CD4-positive, alpha-beta T cell treated with Interleukin-6 for 4 hours (primary cell): ENCODE data around the gene ATRX.
"Not testable (repeated sequence)": the region's sequence is repeated elsewhere in the genome, so short reads cannot be mapped to it uniquely, and the experiment has no call there.

Experiments
- DNase-seq: peaks from one replicate; pipeline ENCODE4 v3.0.0-alpha.2; 2020; ENCODE audit warnings: mixed read lengths

The ATRX gene

DNA sequence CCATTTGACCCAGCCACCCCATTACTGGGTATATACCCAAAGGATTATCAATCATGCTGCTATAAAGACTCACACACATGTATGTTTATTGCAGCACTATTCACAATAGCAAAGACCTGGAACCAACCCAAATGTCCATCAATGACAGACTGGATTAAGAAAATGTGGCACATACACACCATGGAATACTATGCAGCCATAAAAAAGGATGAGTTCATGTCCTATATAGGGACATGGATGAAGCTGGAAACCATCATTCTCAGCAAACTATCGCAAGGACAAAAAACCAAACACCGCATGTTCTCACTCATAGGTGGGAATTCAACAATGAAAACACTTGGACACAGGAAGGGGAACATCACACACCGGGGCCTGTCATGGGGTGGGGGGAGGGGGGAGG is 59.9 kb downstream of the ATRX start:
- not testable (repeated sequence) for DNase-seq

DNA sequence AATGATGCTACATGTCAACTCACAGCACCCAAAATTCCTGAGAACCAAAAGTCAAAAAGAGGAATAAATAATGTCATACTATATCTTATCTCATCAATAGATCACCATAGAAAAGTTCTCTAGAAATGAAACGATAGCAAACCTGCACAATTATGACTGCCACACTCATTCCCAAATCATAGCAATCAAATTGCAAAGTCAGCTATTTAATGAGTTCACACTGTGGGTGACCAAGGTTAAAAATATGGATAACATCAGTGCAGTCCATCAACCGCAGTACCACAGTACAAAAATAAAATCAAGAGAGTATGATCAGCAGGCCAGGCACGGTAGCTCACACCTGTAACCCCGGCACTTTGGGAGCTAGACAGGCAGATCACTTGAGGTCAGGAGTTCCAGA is 62.3 kb downstream of the ATRX start:
- no peak for DNase-seq

DNA sequence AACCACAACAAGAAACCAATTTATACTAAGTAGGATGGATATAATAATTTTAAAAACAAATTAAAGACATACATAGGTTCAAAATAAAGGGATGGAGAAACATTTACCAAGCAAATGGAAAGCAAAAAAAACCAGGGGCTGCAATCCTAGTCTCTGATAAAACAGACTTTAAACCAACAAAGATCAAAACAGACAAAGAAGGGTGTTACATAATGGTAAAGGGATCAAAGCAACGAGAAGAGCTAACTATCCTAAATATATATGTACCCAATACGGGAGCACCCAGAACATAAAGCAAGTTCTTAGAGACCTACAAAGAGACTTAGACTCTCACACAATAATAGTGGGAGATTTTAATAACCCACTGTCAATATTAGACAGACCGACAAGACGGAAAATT is 66.6 kb downstream of the ATRX start:
- no peak for DNase-seq

DNA sequence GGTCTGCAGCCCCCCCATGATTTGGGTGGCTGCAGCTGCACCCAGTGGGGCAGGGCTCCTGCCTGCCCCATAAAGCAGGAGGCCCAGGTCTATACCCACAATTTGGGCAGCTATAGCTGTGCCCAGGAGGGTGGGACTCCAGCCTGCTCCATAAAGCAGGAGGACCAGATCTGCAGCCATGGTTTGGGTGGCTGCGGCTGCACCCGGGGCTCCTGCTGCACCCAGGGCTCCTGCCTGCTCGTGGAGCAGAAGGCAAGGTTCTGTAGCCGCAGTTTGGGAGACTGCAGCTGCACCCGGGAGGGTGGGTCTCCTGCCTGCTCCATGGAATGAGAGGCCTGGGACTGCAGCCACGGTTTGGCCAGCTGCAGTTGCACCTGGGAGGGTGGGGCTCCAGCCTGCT is 81.1 kb downstream of the ATRX start:
- no peak for DNase-seq

DNA sequence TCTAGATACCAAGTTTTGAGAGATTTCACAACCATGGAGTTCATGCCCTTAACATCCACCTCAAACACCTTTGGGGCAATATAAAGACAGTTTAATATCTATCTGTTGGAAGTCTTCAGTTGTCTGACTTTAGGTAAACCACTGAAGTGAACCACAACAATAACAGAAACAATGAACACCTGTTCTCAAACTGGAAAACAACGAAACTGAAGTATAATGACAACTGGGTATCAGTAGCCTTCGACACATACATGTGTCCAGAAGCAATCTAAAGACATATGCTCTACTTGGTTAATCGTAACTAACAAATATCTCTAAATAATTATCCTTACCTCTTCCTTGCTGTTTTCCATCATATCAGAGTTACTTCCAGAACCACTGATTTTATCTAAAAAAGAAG is 87.8 kb downstream of the ATRX start:
- no peak for DNase-seq

DNA sequence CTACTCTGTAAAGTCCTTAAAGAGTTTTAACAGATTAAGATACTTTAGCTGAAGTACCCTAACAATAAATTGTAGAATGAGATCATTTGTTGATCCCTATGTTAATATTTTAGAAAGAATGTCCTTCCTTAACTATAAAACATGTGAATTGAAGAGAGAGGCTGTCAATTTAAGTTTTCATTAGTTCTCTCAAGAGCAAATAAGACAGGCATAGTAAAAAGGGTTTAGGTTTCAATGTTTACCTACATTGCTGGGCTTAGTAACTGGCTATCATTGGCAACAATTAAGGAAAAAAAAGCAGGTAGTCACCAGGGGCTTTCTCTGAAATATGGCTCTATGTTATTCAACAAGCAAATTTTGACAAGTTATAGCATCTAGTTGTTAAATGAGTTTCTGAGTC is 91.5 kb downstream of the ATRX start:
- no peak for DNase-seq

DNA sequence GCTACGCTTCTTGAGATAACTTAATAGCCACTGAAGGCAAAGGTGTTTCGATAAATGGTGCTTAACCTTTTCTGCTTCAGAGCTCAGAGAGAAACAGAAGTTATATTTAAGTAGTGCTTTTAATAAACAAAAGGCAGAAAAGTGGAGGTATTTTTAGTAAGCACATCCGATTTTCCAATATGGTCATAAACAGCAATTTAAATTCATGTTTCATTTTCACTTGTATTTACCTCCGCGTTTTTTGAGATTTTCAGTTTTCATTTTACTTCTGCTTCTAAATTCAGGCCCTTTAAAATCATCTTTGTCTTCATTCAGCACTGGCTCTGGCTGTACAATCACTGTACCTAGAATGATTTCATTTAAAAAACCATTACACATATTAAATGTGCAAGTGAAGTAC is 92.4 kb downstream of the ATRX start:
- no peak for DNase-seq

DNA sequence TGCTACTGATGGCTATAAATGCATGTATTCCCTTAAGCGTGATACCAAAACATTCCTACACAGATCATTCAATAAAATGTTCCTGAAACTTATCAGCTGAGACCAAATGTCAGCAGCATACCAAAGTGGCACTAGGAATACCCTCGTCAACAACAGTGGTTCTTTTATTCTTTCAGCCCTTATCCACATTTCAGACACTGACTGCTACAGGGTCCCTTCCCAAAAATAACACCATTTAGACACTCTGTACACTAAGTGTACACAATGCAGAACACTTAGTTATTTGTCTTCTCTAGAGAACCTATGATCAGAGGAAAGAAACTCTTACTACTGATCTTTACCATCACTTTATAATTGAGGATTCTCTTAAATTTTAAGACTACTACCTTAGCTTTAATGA is 94.1 kb downstream of the ATRX start:
- no peak for DNase-seq

DNA sequence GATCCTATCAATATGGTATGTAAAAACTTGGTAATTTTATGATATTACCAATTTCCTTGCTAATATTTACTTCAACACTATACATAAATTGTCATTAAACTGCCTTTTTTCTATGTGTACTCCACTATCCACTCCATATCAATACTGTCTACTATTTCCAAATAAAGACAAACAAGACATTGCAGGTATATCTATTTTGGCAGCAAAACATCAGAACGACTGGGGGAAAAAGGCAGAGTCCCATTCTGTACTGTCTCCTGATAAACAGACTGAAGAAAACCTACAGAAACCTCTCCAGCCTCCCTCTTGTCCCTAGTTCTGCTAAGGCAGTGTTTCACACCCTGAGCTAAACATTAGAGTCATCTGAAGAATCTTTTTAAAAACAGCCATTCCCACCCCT is 96.6 kb downstream of the ATRX start:
- no peak for DNase-seq

DNA sequence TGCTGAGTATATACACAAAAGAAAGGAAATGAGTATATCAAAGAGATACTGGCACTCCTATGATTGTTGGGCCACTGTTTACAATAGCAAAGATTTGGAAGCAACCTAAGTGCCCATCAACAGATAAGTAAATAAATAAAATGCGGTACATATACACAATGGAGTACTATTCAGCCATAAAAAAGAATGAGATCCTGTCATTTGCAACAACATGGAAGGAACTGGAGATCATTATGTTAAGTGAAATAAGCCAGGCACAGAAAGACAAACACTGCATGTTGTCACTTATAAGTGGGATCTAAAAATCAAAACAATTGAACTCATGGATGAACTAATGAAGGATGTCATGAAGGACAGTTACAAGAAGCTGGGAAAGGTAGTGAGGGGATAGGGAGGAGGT is 100.3 kb downstream of the ATRX start:
- DNase-seq = not testable (repeated sequence)

DNA sequence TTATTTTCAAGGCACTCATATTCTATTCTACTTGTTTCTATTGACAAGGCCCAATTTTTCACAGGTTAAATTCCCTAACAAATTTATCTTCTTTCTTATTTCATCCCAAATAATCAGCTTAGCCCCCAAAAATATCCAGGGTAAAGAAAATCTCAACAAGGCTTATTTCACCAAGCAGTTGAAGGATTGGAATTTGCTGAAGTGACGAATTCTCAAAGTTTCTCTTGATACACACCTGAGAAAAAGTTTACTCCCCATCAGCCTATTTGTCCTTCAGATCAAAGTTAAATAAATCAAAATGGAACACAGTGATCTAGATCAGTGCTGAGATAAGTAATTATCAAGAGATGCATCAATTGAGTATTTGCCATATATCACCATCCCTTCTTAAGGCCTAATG is 106.9 kb downstream of the ATRX start:
- DNase-seq = no peak

DNA sequence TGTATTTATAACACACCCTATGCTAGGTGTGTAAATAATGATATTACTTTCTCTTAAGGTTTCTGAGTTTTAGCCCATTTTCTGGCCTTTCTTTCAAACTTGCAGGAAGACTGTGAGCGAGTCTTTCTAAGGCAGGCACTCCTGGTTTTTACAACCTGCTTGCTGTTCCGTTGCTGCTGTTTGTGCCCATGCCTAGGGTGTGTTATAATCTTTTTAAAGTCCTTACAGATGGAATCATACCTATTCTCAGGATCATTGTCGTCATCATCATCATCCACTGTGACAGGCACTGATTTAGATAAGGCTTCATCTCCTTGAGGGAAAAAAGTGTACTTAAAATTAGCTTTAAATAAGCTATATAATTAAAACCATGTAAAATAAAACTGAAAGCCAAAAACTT is 110.0 kb downstream of the ATRX start:
- no peak for DNase-seq

DNA sequence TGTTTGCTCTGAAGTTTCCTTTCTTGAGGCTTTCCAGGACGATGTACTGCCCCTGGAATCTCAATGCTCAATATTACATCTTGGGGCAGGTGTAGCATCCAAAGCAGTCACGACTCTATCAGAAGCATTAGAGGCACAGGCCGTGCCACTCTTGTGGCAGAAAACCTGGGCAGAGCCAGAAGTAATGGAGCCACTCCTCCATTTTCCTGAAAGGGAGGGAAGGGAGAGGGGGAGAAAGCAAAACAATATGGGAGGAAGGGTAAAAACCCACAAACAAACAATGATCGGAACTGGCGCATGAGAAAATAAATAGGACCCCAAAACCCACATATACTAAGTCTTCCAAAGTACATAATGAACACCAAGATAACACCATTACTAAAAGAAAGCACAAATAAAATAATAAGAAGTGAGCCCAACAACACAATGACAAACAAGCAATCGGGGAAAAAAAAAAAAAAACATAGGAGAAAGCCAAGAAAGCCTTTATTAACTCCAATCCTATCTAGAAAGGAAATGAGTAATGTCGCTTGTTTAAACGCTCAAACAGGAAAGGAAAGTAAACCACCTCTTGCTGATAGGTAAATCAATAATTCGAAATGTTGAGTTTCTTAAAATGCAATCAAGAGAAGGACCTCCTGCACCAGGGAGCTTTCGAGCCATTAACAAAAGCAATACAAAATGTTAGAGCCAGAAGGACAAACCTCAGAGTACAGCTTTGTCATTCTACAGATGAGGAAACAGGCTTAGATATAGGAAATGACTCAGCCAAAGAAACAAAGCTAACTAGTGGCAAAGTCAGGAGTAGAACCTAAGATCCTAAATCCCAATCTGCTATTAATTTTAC is 117.4 kb downstream of the ATRX start:
- DNase-seq = no peak

DNA sequence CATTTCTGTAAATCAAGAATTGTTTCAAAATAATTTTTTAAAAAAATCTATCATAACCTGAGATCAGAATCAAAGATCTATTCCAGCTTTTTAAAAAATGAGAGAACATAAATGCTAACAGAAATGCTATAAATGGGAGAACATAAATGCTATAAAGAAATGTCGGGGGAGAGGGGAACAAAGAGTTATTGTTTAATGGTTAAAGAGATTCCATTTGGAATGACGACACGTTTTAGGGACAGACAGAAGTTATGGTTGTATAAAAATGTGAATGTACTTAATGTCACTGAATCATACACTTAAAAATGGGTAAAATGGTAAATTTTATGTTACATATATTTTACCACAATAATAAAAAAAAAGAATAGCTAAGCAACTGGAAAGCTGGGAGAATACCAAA is 127.1 kb downstream of the ATRX start:
- no peak for DNase-seq

DNA sequence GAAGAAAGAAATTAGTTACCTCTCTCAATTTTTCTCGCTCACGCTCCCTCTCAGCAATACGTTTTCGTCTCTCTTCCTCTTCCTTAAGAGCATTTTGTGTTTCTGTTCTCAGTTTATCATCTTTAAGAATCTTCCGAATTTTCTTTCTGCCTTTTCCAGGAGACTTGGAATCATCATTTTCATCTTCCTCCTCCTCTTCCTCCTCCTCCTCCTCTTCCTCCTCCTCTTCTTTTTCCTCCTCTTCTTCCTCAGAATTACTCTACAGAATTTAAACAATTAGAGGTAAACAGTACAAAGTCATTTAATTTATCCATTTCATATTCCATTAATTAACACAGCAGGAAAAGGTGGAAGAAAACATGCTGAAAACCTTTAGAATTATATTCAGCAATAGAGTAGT is 133.9 kb downstream of the ATRX start:
- DNase-seq = no peak

DNA sequence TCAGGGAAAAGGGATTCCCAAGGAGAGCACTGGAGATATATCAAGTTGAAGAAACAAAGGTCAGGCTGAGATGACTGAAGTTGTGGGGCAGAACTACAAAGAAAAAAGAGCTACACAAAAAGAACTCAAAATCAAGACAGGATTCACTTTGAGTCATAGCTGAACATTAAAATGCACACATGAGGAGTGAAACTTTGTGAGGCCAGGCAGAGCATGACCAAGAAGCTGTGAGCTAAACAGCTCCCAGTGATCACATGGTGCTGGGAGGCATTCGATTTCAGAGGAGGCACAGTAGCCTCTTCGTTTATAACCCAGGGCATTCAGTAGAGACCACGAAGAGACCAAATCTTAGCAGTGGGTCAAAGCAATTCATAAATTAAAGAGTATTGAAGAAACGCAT is 145.3 kb downstream of the ATRX start:
- DNase-seq = no peak

DNA sequence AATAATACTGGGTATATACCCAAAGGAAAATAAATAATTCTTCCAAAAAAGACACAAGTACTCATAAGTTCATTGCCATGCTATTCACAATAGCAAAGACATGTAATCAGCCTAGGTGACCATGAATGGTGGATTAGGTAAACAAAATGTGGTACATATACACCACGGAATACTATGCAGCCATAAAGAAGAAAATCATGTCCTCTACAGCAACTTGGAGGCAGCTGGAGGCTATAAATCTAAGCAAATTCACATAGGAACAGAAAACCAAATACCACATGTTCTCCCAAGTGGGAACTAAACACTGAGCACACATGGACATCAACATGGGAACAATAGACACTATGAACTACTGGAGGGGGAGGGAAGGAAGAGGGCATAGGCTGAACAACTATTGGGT is 146.2 kb downstream of the ATRX start:
- DNase-seq = no peak

DNA sequence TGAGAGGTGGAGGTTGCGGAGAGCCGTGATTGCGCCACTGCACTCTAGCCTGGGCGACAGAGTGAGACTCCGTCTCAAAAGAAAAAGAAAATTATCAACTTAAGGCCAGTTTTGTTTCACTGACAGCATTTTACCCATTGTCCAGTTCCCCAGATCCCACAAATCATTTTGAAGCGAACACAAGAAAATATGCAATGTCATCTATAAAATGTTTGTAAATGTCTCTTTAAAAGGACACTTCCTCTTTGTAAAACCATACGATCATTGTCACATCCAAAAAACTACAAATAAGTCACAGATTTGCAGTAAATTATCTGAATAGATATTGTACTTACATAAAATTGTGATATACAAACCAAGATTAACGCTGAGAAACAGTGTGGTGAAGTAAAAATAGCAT is 147.6 kb downstream of the ATRX start:
- DNase-seq = no peak

DNA sequence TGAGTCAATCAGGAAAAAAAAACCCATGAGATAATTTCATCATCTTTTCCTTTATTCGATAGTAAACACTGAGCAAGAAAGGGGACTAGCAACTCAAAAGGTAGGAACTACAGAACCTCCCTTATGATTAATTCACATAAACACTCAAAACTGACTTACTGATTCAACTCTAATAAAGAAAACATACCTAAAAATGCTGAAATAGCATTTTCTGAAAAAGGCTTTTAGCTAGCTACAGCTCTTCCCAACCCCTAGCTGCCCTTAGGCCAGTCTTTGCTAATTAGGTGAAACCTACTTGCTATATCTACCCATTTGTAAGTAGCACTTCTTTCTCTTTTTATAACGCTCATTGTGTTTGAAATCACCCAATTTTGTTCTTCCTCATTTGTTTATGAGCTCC is 150.6 kb downstream of the ATRX start:
- no peak for DNase-seq

DNA sequence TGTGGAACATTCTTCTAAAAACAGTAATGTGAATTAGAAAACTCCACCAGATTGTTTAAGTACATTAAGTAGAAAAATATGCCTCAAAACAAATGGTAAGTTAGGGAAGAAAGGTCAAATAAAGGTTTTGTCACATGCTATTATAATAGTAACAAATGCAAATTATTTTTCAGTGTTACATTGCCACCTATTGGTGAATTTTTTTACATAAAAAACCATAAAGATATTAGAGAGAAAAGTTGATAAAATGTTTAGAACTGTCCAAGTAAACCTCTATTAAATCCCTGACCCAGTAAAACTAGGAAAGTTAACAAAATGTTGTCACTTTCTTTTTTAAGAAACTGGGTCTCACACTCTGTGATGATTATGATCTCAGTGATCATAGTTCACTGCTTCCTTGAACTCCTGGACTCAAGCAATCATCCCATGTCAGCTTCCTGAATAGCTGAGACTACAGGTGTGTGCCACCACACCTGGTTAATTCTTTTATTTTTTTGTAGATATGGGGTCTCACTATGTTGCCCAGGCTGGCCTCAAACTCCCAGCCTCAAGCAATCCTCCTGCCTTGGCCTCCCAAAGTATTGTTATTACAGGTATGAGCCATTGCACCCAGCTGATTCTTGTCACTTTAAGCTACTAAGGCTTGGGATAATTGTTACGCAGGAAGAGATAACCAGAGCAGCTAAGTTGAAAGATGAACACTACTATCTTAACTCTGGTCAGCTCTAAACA is 157.6 kb downstream of the ATRX start:
- DNase-seq = no peak

DNA sequence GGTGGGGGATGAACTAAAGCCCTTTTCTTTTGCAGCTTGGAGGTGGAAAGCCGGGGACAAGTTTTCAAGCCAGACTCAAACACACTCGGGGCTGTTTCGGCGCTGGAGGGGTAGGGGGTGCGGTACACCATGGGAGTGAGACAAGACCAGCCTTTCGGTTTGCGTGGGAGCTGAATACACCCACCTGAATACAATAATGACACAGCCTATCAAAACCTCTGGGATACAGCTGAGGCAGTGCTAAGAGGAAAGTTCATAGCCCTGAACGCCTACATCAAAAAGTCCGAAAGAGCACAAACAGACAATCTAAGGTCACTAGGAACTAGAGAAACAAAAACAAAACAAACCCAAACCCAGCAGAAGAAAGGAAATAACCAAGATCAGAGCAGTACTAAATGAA is 163.3 kb downstream of the ATRX start:
- DNase-seq = no peak

DNA sequence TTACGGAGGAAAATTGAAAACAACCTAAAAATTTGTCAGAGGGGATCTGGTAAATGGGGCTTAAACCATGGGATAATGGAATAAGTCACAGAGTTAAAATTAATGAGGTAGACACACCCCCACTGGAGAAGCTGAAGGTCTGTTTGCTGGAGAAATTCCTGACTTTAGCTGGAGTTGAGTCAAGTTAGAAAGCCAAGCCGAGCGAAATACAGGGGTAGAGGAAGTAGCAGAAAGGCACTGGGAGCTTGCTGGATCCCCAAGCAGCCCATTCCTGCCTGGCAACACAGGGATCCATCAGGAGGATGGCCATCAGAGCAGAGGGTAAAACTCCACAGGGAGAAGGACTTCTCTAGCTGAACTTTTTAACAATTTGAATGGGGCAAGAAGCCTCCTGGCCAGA is 163.8 kb downstream of the ATRX start:
- no peak for DNase-seq

DNA sequence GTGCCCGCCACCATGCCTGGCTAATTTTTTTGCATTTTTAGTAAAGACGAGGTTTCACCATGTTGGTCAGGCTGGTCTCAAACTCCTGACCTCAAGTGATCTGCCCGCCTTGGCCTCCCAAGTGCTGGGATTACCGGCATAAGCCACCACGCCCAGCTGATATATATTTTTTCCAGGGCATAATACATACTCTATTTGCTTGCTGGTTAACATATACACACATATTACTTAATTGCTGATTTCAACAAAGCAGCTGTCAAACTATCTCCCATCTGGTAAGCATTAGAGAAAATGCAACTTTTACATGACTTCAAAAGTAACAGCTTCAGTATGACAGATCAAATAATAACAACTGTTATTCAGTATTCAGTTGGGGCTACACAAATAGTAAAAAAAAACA is 164.6 kb downstream of the ATRX start:
- DNase-seq = not testable (repeated sequence)

DNA sequence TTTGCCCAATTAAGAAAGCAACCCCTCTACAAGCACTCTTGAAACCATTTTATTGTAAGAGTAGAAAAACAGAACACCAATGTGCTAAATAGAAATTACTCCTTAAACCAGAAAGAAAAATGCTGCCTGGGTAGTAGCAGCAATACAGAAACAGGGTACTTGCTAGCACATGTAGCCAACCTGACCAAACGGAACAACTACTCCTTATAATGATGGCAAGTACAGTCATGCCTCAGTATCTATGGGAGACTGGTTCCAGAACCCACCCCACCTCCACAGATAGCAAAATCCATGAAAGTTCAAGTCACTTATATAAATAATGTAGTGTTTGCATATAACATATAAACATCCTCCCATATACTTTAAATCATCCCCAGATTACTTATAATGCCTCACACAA is 168.8 kb downstream of the ATRX start:
- no peak for DNase-seq
